H9 (cell line): ENCODE measurements around the gene TACR2. TPM values are rescaled to one million over a fixed set of nuclear protein-coding genes. Genes with fewer than 3 reads are reported as not detected.

Source experiments
- DNase-seq: peaks from one replicate; pipeline ENCODE4 v3.0.0-alpha.2; 2017
- H2AFZ ChIP-seq: one replicate; pipeline ENCODE4 v1.6.1; 2013; ENCODE audit warnings: mild to moderate bottlenecking, low read length, control low read depth, moderate library complexity
- H2AK5ac ChIP-seq: 2 replicates; pipeline ENCODE4 v1.6.1; 2013; ENCODE audit warnings: low read length, control low read depth, mixed read lengths; ENCODE audit not compliant: insufficient read length
- H2BK120ac ChIP-seq: one replicate; pipeline ENCODE4 v1.6.1; 2013; ENCODE audit warnings: low read depth, mild to moderate bottlenecking, low read length, control low read depth, inconsistent platforms; ENCODE audit not compliant: poor library complexity, severe bottlenecking
- H2BK12ac ChIP-seq: 2 replicates; pipeline ENCODE4 v1.6.1; 2013; ENCODE audit warnings: low read length, control low read depth, mixed read lengths, low read depth; ENCODE audit not compliant: insufficient read length
- H2BK15ac ChIP-seq: 2 replicates; pipeline ENCODE4 v1.6.1; 2013; ENCODE audit warnings: low read depth, low read length, control low read depth
- H2BK20ac ChIP-seq: one replicate; pipeline ENCODE4 v1.6.1; 2013; ENCODE audit warnings: low read depth, mild to moderate bottlenecking, low read length, control low read depth, inconsistent platforms; ENCODE audit not compliant: poor library complexity, severe bottlenecking
- H2BK5ac ChIP-seq: 2 replicates; pipeline ENCODE4 v1.6.1; 2013; ENCODE audit warnings: low read length, control low read depth, mixed read lengths; ENCODE audit not compliant: insufficient read length
- H3K14ac ChIP-seq: 2 replicates; pipeline ENCODE4 v1.6.1; 2013; ENCODE audit warnings: low read length, control low read depth; ENCODE audit not compliant: insufficient read depth
- H3K18ac ChIP-seq: 2 replicates; pipeline ENCODE4 v1.6.1; 2013; ENCODE audit warnings: low read depth, mild to moderate bottlenecking, mixed read lengths, low read length, control low read depth; ENCODE audit not compliant: insufficient read length
- H3K23ac ChIP-seq: 2 replicates; pipeline ENCODE4 v1.6.1; 2013; ENCODE audit warnings: low read length, control low read depth, mixed read lengths, low read depth; ENCODE audit not compliant: insufficient read length
- H3K23me2 ChIP-seq: 2 replicates; pipeline ENCODE4 v1.6.1; 2013; ENCODE audit warnings: low read depth, mild to moderate bottlenecking, mixed read lengths, low read length, control low read depth; ENCODE audit not compliant: insufficient read length, poor library complexity, severe bottlenecking
- H3K27ac ChIP-seq: 2 replicates; pipeline ENCODE4 v1.5.1; 2013; ENCODE audit warnings: low read length, control low read depth, mixed read lengths, low read depth; ENCODE audit not compliant: insufficient read length
- H3K27me3 ChIP-seq: 2 replicates; pipeline ENCODE4 v1.6.1; 2013; ENCODE audit warnings: low read length, control low read depth, inconsistent platforms; ENCODE audit not compliant: insufficient read depth
- H3K4ac ChIP-seq: 2 replicates; pipeline ENCODE4 v1.6.1; 2013; ENCODE audit warnings: low read depth, mild to moderate bottlenecking, control low read depth, inconsistent platforms, low read length, moderate library complexity
- H3K4me1 ChIP-seq: 2 replicates; pipeline ENCODE4 v1.6.1; 2013; ENCODE audit warnings: low read length, control low read depth, inconsistent platforms; ENCODE audit not compliant: insufficient read depth
- H3K4me2 ChIP-seq: 2 replicates; pipeline ENCODE4 v1.6.1; 2013; ENCODE audit warnings: low read length, control low read depth, mixed read lengths; ENCODE audit not compliant: insufficient read length, insufficient read depth
- H3K56ac ChIP-seq: 2 replicates; pipeline ENCODE4 v1.6.1; 2013; ENCODE audit warnings: low read depth, mild to moderate bottlenecking, mixed read lengths, low read length, control low read depth; ENCODE audit not compliant: insufficient read length
- H3K79me1 ChIP-seq: 2 replicates; pipeline ENCODE4 v1.6.1; 2013; ENCODE audit warnings: low read depth, mild to moderate bottlenecking, moderate library complexity, low read length, control low read depth, inconsistent platforms; ENCODE audit not compliant: insufficient read depth, poor library complexity, severe bottlenecking
- H3K79me2 ChIP-seq: 2 replicates; pipeline ENCODE4 v1.6.1; 2013; ENCODE audit warnings: low read length, control low read depth, inconsistent platforms; ENCODE audit not compliant: insufficient read depth
- H3K9ac ChIP-seq: 2 replicates; pipeline ENCODE4 v1.6.1; 2013; ENCODE audit warnings: low read length, control low read depth, mixed read lengths; ENCODE audit not compliant: insufficient read length; ENCODE audit errors: extremely low read depth
- H3K9me3 ChIP-seq: one replicate; pipeline ENCODE4 v1.6.1; 2013; ENCODE audit warnings: low read depth, low read length, inconsistent platforms; ENCODE audit not compliant: control insufficient read depth
- H3T11ph ChIP-seq: one replicate; pipeline ENCODE4 v1.6.1; 2013; ENCODE audit warnings: mild to moderate bottlenecking, low read length, control low read depth, inconsistent platforms
- H4K20me1 ChIP-seq: one replicate; pipeline ENCODE4 v1.6.1; 2013; ENCODE audit not compliant: control insufficient read depth, insufficient read length, insufficient read depth
- H4K5ac ChIP-seq: 2 replicates; pipeline ENCODE4 v1.6.1; 2013; ENCODE audit warnings: low read depth, mild to moderate bottlenecking, mixed read lengths, low read length, control low read depth; ENCODE audit not compliant: insufficient read length
- H4K8ac ChIP-seq: replicated peaks from 2 replicates; pipeline ENCODE4 v1.6.1; 2013; ENCODE audit warnings: low read length, control low read depth, mixed read lengths, low read depth; ENCODE audit not compliant: insufficient read length
- H4K91ac ChIP-seq: 2 replicates; pipeline ENCODE4 v1.6.1; 2013; ENCODE audit warnings: low read depth, mild to moderate bottlenecking, moderate library complexity, mixed read lengths, low read length, control low read depth; ENCODE audit not compliant: insufficient read length
- H3K27ac Mint-ChIP-seq, 3 experiments: 2 replicates in 2 of 3; 3 replicates in 1 of 3; pipeline ENCODE4 v1.8.0; 2020 to 2021; ENCODE audit warnings: mixed read lengths in 3 of 3, mild to moderate bottlenecking in 1 of 3, moderate library complexity in 1 of 3
- H3K27me3 Mint-ChIP-seq: 2 replicates; pipeline ENCODE4 v1.8.0; 2021; ENCODE audit warnings: low read depth, mild to moderate bottlenecking, moderate library complexity, mixed read lengths
- H3K36me3 Mint-ChIP-seq, 3 experiments: 2 replicates in 2 of 3; 3 replicates in 1 of 3; pipeline ENCODE4 v1.8.0; 2020 to 2021; ENCODE audit warnings: low read depth in 3 of 3, mixed read lengths in 3 of 3; ENCODE audit not compliant: insufficient read depth in 1 of 3
- H3K4me1 Mint-ChIP-seq, 2 experiments: 2 replicates each; pipeline ENCODE4 v1.8.0; 2020; ENCODE audit warnings: mixed read lengths in 2 of 2
- H3K4me3 Mint-ChIP-seq, 2 experiments: 2 replicates in 1 of 2; 3 replicates in 1 of 2; pipeline ENCODE4 v1.8.0; 2020 to 2021; ENCODE audit warnings: mild to moderate bottlenecking in 2 of 2, mixed read lengths in 2 of 2, moderate library complexity in 1 of 2
- H3K9me3 Mint-ChIP-seq, 2 experiments: 2 replicates in 1 of 2; 3 replicates in 1 of 2; pipeline ENCODE4 v1.8.0; 2020; ENCODE audit warnings: mild to moderate bottlenecking in 2 of 2, mixed read lengths in 2 of 2, moderate library complexity in 1 of 2
- CTCF ChIP-seq: fragments of 200-600 bp; sonication (generic); conservative IDR thresholded peaks from 3 replicates; pipeline ENCODE4 v1.8.0; 2021; ENCODE audit warnings: antibody characterized with exemption, mild to moderate bottlenecking
- WGBS: extraction: QIAGEN DNeasy Blood & Tissue Kit; methylation state at CpG from one replicate; pipeline ENCODE4 v1.1.7; 2013; ENCODE audit warnings: missing lambda C conversion rate, low lambda C conversion rate, mixed read lengths; ENCODE audit not compliant: insufficient read length; ENCODE audit errors: extremely low coverage; 5-methylcytosine and 5-hydroxymethylcytosine counted together
- total RNA-seq: library from RNA; stranded (reverse); gene quantifications from 2 replicates; pipeline ENCODE4 v1.2.1, GENCODE V29; 2021

The TACR2 gene
- total RNA-seq, 1 experiment from 2014 or later: not detected

- H3K4ac ChIP-seq: no peak overlapping the region
- no peak overlapping the region for H2BK20ac ChIP-seq
- no peaks in the 10 kb centered on the region for H3K27me3 ChIP-seq
- no peak overlapping the region for H3K9ac ChIP-seq
- no peaks in the 10 kb centered on the region for H3K23me2 ChIP-seq
- peaks cover 8% of the 10 kb centered on the region; the same call in 1 of the 2 replicates for H3K4me1 ChIP-seq
- no peak overlapping the region for H3K27ac ChIP-seq
- no peaks in the 10 kb centered on the region for H3K9me3 ChIP-seq
- no peaks in the 10 kb centered on the region for H3K79me1 ChIP-seq
- H3K14ac ChIP-seq: no peak overlapping the region
- H2BK12ac ChIP-seq: no peak overlapping the region
- WGBS: no CpG with 5 or more reads among the region's 6 CpGs
- H4K20me1 ChIP-seq: no peaks in the 10 kb centered on the region
- Mint-ChIP-seq H3K36me3 (no peaks in the 10 kb centered on the region; a peak in 1 of 7 replicates), H3K27me3 (no peaks in the 10 kb centered on the region; the same call in 1 of the 2 replicates), H3K9me3 (no peaks in the 10 kb centered on the region), H3K27ac (no peak overlapping the region), H3K4me3 (no peak overlapping the region), H3K4me1 (peaks cover 11 to 15% of the 10 kb centered on the region in 2 experiments)
- no peak overlapping the region for H4K5ac ChIP-seq
- H2BK5ac ChIP-seq: no peak overlapping the region
- no peak overlapping the region for H4K91ac ChIP-seq
- no peak overlapping the region for H3T11ph ChIP-seq
- no peak overlapping the region for H2AK5ac ChIP-seq
- no peak overlapping the region for H3K18ac ChIP-seq
- no peak overlapping the region for H2AFZ ChIP-seq
- H2BK15ac ChIP-seq: no peak overlapping the region
- H3K79me2 ChIP-seq: 0 out of 2 replicates have a peak, but pooled peaks cover 2% of the 10 kb centered on the region
- DNase-seq: no peak
- H3K56ac ChIP-seq: no peak overlapping the region
- TF ChIP-seq CTCF: no peak
- no peak overlapping the region for H3K23ac ChIP-seq
- no peak overlapping the region for H2BK120ac ChIP-seq
- H4K8ac ChIP-seq: no peak overlapping the region
- no peak overlapping the region for H3K4me2 ChIP-seq
Observed at GRCh38 chr10:69463886-69464285, 47.2 kb upstream of the TACR2 start.
